HG03280 (cell line): Measurements from ENCODE around the gene KIFBP.
A peak's percentile ranks its signal among the peaks of the same experiment; 100 is the strongest.

ENCODE experiments used
- ATAC-seq: cut with Tn5 transposase; IDR thresholded peaks from one replicate; pipeline ENCODE4 v1.9.1; 2021; ENCODE audit warnings: mild to moderate bottlenecking, moderate library complexity; ENCODE audit not compliant: unreplicated experiment

The KIFBP gene

GRCh38 chr10:69051303-69051702 lies 62.7 kb downstream of the KIFBP start:
- ATAC-seq: peak; percentile 48

DNA sequence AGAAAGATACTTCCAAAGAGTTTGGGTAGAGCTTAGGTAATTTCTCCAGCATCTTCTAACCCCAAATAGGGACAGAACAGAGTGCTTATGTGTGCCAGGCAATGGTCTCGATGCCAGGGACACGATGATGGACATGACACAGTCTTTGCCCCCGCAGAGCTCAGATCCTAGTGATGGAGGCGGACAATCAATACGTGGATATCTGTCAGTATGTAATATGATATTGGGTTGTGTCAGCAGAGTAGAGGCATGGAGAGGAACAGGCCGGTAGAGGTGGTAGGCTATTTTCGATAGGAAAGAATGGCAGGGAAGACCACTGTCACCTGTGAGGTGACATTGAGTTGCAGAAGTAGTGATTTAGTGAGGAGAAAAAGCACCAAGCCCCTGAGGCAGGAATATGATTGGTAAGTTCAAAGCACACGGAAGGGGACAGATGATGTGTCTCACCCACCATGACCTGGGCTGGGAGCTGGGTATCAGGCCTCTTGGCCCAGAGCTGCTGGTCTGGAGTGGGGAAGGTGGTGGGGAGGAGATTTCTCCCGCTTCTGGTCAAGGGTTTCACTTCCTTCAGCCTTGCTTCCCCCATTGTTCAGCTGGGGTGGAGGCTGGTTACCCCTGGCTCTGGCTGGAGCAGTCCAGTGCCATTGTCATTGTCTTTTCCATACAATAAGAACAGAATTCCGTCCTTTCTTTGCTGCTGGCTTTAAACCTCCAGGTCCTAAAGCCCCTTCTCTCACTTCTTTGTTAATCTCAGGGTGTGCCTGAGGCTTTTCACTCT lies 63.3 kb downstream of the KIFBP start:
- ATAC-seq: no peak

GRCh38 chr10:69052736-69053135 lies 64.1 kb downstream of the KIFBP start:
- ATAC-seq: no peak

DNA sequence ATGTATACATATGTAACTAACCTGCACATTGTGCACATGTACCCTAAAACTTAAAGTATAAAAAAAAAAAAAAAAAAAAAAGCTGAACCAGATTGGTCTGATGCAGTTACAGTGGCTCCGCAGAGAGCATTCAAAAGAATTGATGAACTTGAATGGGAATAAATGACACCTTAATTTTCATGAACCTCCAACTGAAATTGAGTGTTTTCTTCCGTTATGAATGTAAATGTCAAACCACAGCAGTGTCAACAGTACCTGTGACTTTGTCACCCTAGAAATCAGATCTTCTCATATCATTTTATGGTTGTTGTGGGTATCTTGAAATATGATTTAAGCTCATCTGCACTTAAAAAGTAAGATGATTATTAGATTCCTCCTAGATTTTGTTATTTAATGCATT lies 66.6 kb downstream of the KIFBP start:
- ATAC-seq: no peak

GRCh38 chr10:69056129-69056528 lies 67.5 kb downstream of the KIFBP start:
- ATAC-seq: no peak

DNA sequence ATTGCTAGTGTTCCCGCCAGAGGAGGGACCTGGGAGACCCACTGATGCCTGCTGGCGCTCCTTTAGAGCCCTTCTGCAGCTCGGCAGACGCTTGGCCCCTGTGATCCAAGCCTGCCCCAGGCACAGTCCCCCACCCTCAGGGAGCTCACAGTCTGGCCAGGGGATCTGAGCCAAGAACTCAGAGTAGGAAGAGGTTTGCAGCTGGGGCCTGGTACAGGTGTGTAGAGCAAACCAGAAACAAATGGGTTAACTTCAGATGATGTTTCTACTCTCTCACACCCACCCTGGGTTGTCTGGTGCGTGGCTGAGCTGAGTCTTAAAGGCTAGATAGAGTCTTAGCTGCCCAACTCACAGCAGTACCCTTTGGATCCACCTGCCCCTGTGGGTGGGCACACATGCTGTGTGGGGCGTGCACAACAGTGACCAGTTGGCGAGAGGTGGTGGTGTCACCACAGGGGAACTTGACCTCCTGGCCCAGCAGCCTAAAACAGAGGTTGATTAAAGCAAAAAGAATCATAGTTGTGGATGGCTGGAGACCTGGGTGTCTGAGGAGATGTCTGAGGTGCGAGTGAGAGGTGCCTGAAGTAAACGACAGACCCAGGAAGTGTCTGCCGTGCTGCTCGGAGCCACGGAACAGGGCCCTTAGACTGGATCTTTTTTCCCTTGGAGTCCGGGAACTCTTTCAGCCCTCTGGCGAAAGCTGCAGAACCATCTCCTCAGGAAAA lies 68.1 kb downstream of the KIFBP start:
- ATAC-seq: no peak

DNA sequence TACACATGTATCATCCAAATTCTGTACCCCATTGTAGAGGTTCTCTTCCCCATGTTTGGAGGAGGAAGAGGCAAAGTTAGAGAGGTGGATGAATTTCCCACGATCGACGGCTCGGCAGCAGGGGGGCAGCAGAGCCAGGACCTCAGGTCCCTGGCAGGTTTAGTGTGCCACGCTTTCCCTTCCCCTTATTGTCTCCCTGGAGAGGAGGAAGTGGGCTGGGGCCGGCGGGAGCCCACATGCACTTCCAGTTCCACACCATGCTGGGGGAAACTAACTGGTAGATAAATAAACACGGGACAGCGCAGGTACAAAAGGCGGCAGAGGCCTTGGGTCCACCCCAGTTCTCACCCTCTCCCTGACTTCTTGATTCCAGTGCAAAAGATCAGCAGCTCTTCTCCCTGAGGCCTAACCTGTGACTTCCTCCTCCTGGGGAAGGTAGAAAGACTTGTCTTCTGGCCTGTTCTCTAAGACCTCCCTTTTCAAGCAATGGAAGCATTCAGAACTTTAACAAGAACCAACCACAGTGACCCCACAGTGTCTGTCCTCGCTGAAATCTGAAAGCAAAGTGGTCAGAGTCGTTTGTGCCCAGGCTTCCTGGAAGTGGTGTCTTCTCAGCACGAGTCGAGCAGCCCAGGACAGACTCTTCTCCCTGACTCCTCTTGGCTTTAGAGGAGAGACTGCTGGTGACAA lies 68.8 kb downstream of the KIFBP start:
- ATAC-seq: no peak

GRCh38 chr10:69057951-69058297 lies 69.3 kb downstream of the KIFBP start:
- no peak for ATAC-seq

- ATAC-seq: no peak
These were observed 71.7 kb downstream of the KIFBP start for GRCh38 chr10:69060127-69060798.

DNA sequence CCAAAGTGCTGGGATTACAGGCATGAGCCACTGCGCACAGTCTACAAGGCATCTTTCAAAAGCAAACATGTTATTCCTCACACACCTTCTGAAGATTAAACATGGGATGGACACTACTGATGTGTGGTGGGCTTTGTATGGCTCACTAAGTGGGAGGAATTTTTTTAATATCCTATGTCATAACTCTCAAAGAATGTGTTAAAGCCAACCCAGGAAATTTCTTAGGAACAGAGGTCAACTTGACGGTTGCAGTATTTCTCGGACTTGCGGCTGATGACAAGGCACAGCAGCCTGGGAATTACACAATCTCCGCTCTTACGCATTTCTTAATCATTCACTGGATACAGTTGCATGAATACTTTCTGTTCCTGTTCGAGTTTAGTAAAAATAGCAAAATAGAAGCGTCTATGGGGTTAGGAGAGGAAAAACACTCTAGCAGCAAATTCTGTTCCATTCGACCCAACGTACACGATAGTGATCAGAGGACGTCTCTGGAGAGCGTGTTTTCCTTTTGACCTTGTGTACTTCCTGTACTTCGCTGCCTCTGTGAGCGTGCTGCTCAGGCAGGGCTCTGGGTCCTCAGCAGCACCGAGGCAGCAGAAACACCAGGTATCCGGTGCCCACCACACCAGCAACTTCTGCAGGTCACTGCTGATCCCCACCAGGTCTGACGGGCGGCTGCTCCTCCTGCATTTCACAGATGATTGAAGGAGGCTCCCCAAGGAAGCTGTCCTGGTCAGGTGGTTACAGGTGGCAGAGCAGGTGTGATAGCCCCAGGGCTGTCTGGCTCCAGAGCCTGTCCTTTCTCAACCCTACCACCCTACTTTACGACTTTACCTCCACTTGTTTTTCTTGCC lies 72.9 kb downstream of the KIFBP start:
- peak; percentile 48 for ATAC-seq

- no peak for ATAC-seq
These were observed 74.3 kb downstream of the KIFBP start for GRCh38 chr10:69062901-69063300.

GRCh38 chr10:69064762-69065328 lies 76.2 kb downstream of the KIFBP start:
- no peak for ATAC-seq

DNA sequence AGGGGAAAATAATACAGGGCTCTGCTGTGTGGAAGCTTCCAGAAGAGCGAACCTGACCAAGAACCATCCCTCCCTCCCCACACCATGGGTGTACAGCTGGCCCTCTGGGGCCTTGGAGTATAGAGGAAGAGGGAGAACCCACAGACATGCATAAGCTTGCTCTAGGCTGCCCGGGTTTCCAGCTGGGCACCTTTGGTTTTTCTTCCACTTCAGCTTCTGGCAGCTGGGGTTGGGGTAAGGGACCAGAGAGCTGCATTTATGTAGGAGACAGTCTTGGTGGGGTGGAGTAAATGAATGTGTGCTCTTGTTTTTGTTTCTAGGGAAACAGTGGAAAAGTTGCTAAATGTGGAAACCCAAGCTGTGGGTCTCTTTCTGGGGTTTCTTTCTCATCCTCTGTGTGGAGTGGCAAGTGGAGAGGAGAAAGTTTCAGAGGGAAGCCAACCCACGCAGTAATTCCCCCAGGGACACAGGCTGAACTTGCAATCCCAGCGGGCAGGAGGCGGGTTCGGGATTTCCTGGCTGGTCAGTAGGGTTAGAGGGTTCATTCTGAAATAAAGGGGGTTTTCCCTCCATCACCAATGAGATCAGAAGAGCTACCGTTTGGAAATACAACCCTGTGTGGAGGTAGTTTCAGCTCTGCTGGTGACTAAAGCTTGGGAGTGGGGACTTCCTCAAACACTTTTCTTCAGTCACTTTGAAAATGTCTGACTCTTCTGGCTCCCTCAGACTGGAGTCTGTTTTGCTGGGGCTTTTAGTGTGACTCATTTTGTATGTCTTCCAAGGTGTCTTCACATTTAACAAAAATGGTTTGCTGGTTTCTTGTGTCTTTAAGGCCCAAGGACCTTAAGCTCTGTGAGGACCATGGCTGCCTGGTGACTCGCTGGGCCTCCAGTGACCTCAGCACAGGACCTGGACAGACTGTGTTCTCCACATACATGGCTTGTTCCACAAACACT lies 77.1 kb downstream of the KIFBP start:
- ATAC-seq: peak; percentile 43
